Mucosa of stomach (tissue), 1 donor: ENCODE results near the gene ANKRD40.

Experiments used
- H3K27me3 ChIP-seq: one replicate; pipeline ENCODE4 v1.7.0; 2013; ENCODE audit warnings: mild to moderate bottlenecking, low read length; ENCODE audit not compliant: control insufficient read depth, insufficient read depth
- H3K36me3 ChIP-seq: one replicate; pipeline ENCODE4 v1.7.0; 2013; ENCODE audit warnings: low read length; ENCODE audit not compliant: control insufficient read depth, insufficient read depth
- H3K4me1 ChIP-seq: one replicate; pipeline ENCODE4 v1.7.0; 2013; ENCODE audit warnings: mild to moderate bottlenecking, low read length; ENCODE audit not compliant: control insufficient read depth, insufficient read depth
- H3K4me3 ChIP-seq: one replicate; pipeline ENCODE4 v1.7.0; 2013; ENCODE audit warnings: low read length
- H3K9ac ChIP-seq: one replicate; pipeline ENCODE4 v1.7.0; 2013; ENCODE audit warnings: mild to moderate bottlenecking, low read length, moderate library complexity
- H3K9me3 ChIP-seq: one replicate; pipeline ENCODE4 v1.7.0; 2013; ENCODE audit warnings: mild to moderate bottlenecking, low read length, moderate library complexity; ENCODE audit not compliant: control insufficient read depth
- donor health status: Pancreatic carcinoma.

Gene ANKRD40, protein sequence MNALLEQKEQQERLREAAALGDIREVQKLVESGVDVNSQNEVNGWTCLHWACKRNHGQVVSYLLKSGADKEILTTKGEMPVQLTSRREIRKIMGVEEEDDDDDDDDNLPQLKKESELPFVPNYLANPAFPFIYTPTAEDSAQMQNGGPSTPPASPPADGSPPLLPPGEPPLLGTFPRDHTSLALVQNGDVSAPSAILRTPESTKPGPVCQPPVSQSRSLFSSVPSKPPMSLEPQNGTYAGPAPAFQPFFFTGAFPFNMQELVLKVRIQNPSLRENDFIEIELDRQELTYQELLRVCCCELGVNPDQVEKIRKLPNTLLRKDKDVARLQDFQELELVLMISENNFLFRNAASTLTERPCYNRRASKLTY

DNA sequence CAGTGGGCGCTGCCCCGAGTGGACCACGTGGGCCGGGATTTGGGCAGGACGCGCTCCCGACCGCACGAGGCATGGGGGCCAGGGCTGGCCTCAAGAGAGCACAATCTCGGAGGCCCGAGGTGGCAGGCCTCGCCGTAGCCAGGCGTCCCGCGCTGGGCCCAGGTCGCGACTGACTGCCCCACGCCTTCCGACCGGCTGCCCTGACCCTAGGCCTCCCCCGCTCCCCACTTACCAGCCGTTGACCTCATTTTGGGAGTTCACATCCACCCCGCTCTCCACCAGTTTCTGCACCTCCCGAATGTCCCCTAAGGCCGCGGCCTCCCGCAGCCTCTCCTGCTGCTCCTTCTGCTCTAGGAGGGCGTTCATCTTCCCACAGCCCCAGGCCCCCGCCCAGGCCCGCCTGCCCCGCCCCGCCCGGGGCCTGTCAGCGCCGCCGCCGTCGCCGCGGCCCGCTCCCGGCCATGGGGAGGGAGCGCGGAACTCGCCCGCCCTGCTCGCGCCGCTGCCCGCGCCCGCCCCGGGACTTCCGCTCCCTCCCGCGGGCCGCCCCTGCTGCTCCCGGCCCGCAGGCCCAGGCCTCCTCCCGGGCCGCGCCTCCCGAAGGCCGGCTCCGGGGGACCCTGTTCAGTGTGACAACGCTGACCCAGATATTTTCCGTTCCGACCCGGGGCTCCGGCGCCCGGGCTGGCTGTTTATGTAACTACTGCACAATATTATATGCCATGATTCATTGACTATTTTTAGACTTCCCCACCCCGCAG is at the start of gene ANKRD40:
ANKRD40 (minus strand) TSS at position 626 of the 761 bp plus-strand sequence; CDS start at position 366, 260 bp downstream.
- no peaks in the 10 kb centered on the region for H3K9me3 ChIP-seq
- peak within 1 kb of the TSS; percentile 40 for H3K4me3 ChIP-seq
- no peaks in the 10 kb centered on the region for H3K36me3 ChIP-seq
- peak within 1 kb of the TSS; percentile 94 for H3K9ac ChIP-seq
- peaks cover 18% of the 10 kb centered on the region for H3K4me1 ChIP-seq
- H3K27me3 ChIP-seq: no peaks in the 10 kb centered on the region

DNA sequence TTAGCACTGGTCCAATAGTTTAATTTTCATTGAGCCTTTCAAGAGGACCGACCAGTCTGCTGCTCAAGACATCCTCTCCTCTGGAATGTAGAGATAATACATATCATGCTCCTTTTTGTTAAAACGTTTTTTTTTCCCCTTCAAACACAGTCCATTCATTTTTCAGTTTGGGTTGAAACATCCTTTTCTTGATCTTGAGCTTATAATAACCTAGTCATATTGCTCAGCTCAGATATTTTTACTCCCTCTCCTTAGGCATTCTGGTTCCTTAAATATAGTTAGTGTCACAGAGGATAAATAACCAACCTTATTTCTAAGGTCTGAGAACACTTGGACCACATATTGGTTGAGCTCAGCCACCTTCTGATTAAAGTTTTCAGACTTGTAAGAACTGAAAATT is 46.8 kb upstream of the ANKRD40 start:
- Histone ChIP-seq H3K4me3 (no peak overlapping the region), H3K27me3 (no peaks in the 10 kb centered on the region), H3K36me3 (no peaks in the 10 kb centered on the region), H3K9ac (no peak overlapping the region), H3K4me1 (peaks cover 14% of the 10 kb centered on the region), H3K9me3 (no peaks in the 10 kb centered on the region)

DNA sequence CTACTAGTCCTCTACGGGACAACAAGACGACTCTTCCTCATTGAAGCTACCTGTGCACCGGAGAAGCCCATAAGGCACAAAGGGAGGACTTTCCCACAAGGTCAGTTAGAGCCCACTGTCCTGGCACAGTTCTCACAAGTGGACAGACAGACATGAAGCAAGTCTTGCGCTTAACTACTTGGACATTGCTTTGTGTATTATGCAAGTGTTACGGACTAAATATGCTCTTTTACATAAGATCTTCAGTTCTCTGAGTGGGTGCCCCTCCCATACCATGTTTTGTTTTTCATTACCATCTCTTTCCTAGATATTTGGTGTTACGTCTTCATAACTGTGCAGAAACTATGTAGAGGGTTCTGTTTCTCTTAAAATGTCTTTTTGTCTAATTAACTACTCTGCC is 41.5 kb upstream of the ANKRD40 start:
- no peaks in the 10 kb centered on the region for H3K9me3 ChIP-seq
- H3K27me3 ChIP-seq: no peaks in the 10 kb centered on the region
- no peak overlapping the region for H3K9ac ChIP-seq
- no peaks in the 10 kb centered on the region for H3K4me1 ChIP-seq
- H3K4me3 ChIP-seq: no peak overlapping the region
- H3K36me3 ChIP-seq: no peaks in the 10 kb centered on the region

DNA sequence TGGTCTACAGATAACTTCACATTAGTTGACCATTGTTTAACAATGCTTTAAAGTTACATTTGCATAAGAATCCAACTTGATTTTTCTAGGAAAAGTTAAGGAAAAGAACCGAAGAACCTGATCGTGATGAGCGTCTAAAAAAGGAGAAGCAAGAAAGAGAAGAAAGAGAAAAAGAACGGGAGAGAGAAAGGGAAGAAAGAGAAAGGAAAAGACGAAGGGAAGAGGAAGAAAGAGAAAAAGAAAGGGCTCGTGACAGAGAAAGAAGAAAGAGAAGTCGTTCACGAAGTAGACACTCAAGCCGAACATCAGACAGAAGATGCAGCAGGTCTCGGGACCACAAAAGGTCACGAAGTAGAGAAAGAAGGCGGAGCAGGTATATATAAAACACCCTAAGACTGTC is 37.9 kb upstream of the ANKRD40 start:
- Histone ChIP-seq H3K9me3 (no peaks in the 10 kb centered on the region), H3K4me1 (no peaks in the 10 kb centered on the region), H3K4me3 (no peak overlapping the region), H3K9ac (no peak overlapping the region), H3K27me3 (no peaks in the 10 kb centered on the region), H3K36me3 (peaks cover 6% of the 10 kb centered on the region)

DNA sequence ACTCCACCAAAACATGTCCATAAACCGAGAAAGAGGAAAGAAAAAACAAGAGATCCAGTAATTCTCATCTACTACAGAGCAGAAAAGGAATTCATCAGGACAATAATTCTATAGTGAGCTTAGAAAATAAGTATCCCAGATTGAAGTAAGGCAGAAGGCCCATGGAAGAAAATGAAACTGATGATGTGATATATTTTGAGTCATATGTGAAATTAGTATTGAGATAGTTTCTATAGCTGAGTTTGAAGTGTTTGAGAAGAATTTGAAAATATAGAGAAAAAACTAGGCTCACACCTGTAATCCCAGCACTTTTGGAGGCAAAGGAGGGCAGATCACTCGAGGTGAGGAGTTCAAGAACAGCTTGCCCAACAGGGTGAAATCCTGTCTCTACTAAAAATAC is 31.4 kb upstream of the ANKRD40 start:
- Histone ChIP-seq H3K36me3 (peaks cover 6% of the 10 kb centered on the region), H3K4me3 (no peak overlapping the region), H3K9ac (no peak overlapping the region), H3K9me3 (no peaks in the 10 kb centered on the region), H3K4me1 (no peaks in the 10 kb centered on the region), H3K27me3 (no peaks in the 10 kb centered on the region)

DNA sequence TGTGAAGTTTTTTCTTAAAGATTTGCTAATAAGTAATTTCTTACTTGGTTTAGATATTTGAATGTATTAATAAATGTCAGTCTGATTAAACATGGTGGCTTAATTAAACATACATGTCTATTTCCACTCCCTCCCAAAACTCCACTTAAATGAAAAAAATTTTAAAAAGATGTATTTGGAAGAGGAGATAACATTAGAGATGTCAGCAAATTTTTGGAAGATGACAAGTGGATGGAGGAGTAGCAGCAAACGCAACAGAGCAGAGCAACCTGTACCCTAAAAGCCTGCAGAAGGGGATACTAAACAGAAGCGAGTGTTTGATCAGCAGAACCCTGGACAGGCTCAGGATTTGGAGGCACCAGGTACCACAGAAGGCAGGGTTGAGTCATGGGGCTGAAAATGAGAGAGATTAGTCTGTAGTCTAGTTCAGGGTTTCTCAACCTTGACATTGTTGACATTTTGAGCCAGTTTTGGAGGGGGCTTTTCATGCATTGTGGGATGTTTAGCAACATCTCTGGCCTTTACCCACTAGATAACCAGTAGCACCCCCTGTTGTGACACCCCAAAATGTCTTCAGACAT is 29.5 kb upstream of the ANKRD40 start:
- H3K9me3 ChIP-seq: no peaks in the 10 kb centered on the region
- H3K4me3 ChIP-seq: no peak overlapping the region
- no peaks in the 10 kb centered on the region for H3K27me3 ChIP-seq
- H3K36me3 ChIP-seq: peaks cover 6% of the 10 kb centered on the region
- H3K4me1 ChIP-seq: peaks cover 1% of the 10 kb centered on the region
- H3K9ac ChIP-seq: no peak overlapping the region

DNA sequence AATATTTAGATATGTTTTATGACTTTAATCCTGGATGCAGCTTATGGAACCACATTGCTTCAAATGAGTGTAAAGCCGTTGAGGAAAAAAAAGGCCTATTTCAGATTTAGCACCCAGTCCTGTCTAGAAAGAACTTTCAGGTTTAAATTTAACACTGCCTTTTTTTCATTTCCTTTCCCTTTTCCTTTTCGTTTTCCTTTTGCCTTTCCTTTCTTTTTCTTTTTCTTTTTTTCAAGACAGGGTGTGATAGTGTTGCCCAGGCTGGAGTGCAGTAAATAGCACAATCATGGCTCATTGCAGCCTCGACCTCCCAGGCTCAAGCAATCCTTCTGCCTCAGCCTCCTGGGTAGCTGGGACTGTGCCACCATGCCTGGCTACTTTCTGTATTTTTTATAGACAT is 27.6 kb upstream of the ANKRD40 start:
- no peaks in the 10 kb centered on the region for H3K27me3 ChIP-seq
- H3K4me3 ChIP-seq: no peak overlapping the region
- no peaks in the 10 kb centered on the region for H3K9me3 ChIP-seq
- peaks cover 16% of the 10 kb centered on the region for H3K4me1 ChIP-seq
- no peak overlapping the region for H3K9ac ChIP-seq
- no peaks in the 10 kb centered on the region for H3K36me3 ChIP-seq

DNA sequence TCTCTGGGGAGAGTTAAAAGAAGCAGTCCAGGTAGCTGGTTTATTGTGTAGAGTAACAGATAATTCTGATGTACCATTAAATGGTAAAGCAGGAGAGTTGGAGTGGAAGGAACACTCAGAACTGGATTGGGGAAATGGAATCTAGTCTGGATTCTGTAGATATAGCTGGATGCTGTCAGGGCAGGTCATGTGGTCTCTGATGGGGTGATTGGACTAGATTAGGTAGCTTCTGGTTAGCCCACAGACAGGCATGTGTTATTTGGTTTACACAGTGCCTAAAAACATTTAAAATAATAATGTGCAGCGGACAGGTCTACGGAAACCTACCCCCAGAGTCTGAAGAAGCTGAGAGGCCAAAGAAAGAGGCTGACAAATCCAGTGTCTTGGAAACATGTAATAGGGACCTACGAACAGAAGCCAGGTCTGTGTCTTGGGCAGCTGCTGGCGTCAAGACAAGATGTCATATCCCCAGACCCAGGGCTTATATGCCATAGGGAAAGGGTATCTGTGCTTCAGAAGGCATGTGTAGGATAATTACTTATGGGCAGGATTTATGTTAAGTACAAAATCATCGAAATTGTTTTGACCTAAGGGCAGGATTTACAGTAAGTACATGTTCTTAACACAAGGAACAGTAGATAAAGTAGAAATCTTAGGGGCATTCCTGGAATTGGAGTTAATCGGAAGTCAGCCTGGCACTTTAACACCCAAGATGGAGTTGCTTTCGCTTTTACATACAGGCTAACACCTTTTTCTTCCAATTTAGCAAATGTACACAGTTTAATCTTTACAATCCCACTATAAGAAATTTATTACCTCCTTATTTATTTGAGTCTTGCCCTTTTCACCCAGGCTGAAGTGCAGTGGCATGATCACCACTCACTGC is 24.1 kb upstream of the ANKRD40 start:
- H3K9ac ChIP-seq: no peak overlapping the region
- H3K9me3 ChIP-seq: no peaks in the 10 kb centered on the region
- H3K4me1 ChIP-seq: peaks cover 23% of the 10 kb centered on the region
- no peaks in the 10 kb centered on the region for H3K36me3 ChIP-seq
- no peaks in the 10 kb centered on the region for H3K27me3 ChIP-seq
- no peak overlapping the region for H3K4me3 ChIP-seq

DNA sequence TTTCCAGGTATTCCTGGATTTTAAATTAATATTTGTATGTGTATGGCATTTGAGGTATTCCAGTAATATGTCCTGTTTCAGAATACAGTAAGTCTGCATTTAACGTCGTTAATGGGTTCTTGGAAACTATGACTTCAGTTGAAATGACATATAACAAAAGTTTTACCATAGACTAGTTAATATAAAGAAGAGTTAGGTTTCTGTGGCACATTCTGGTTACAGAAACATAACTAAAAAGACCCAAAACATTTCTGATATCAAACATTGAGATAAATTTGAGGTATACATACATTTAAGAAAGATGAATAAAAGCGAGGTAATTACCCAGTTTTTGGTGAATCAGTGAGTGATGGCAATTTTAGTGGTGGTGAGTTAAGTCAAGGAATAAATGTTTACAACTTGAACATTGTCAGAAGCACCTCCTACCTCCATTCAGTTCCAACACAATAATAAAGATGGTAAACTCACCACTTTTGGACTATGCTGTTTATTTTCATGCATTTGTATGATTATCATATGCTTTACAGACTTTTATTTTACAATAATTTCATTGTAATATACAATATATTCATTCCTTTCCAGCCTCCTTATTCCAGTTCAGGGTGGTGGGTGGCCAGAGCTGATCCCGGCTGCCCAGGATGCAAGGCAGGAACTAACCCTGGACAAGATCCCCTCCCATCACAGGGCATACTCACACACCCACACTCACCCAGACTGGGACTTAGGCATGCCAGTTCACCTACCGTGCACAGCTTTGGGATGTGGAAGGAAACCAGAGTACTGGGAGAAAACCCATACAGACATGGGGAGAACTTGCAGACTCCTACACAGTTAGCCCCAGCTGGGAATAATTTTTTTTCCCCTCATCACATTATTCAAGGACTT is 21.4 kb upstream of the ANKRD40 start:
- no peaks in the 10 kb centered on the region for H3K27me3 ChIP-seq
- H3K4me1 ChIP-seq: peaks cover 27% of the 10 kb centered on the region
- H3K4me3 ChIP-seq: no peak overlapping the region
- no peak overlapping the region for H3K9ac ChIP-seq
- no peaks in the 10 kb centered on the region for H3K9me3 ChIP-seq
- H3K36me3 ChIP-seq: no peaks in the 10 kb centered on the region

DNA sequence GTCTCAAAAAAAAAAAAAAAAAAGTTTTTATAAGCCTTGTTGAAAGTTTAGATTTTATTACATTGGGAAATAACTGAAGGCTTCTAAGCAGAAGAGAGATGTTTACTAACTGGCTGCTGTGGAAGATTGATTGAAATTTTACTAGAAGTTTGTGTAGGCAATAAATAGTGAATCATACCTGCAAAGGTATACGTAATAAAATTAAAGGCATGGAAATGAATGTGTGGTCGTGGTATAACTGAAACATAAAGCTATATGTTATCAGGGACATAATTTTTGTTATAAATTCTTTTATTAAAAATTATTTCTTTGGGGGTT is 20.4 kb upstream of the ANKRD40 start:
- H3K4me1 ChIP-seq: peaks cover 32% of the 10 kb centered on the region
- H3K9me3 ChIP-seq: no peaks in the 10 kb centered on the region
- H3K9ac ChIP-seq: no peak overlapping the region
- H3K27me3 ChIP-seq: no peaks in the 10 kb centered on the region
- no peak overlapping the region for H3K4me3 ChIP-seq
- no peaks in the 10 kb centered on the region for H3K36me3 ChIP-seq
